ENCODE measurements around the gene CIP2A.
"Not testable (repeated sequence)": the region's sequence is repeated elsewhere in the genome, so short reads cannot be mapped to it uniquely, and the experiment has no call there.

The CIP2A gene

DNA sequence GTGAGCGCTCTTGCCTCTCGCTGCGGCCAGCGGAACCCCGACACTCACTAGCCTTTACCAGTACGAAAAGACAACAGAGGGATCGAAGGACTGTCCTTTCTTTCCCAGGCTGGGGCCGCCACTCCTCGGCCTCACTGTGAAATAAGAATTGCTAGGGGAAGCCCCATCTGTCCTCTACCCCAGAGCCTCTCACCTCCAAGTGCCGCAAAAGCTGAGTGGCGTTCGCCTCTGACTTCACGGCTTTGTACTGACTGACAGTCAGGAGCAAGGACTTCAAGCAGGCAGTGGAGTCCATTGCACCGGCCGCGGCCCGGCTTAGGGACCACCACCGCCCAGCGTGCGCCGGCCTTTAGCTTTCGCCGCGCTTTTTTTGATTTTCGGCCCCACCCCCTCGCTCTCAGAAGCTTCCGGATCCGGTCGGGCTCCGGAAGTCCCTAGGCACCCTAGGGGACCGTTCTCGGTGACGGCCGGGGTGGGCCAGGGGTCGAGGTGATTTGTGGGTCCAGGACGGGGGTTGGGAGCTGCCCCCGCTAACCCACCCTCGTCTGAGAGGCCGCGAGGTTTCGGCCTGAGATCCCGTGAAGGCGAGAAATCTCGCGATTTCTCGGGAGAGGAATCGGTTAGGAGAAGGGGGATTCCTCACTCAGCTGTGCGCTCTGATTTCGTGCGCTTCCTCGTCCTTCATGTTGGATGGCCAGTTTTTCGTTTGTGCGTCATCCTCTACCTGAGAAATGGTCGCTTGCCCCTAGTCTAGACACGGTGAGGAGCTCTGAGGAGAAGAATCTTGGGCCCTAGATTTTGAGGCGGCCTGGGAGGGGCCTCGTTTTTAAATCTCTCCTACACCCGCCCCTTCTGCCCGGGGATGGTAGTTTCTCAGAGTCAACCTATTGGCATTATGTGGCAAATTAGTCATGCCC is at the start of gene CIP2A, which contains the start of gene DZIP3:
Gene CIP2A (minus strand): TSS at position 358 of the 917 bp plus-strand sequence. CDS start 63 bp downstream, at position 295.
Gene DZIP3 (plus strand): TSS at position 642 of the 917 bp plus-strand sequence. CDS start 15,685 bp downstream, outside the sequence.
- DNase-seq (ENCODE audit: low spot score): peak; percentile 68

DNA sequence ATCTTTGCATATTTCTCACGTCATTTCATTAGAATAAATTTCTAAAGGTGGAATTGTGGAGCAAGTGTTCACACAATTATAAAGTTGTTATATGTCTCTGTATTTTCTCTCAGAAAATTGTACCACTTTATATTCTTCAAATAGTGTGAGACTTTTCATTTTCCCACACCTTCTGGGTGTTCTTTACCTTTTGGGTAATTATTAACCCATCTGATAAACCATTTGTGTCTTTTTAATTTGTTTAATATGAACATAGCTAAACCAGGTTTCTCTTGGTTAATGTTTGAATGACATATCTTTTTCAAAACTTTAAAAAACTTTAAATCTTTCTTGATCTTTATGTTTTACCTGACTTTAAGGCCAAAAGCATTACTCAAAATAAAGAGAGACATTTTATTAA is 40.7 kb upstream of the CIP2A start:
- DNase-seq (ENCODE audit: low spot score): no peak

DNA sequence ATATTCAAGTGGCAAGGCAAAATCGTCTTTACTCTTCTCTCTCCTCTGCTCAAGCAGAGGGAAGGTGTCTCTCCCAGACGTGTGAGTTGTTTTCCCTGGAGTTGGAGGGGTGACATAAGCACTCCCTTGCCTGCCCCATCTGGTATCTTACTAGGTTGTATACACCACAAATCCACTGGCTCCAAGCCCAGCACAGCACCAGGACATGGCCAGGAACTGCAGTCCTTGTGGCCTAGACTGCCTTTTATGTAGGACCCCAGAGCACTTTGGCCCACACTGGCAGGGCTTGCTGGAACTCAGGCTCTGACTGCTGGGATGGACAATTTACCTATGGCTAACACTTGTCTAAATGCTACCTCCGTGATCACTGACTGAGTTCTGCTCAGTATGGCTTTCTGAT is 34.3 kb upstream of the CIP2A start:
- DNase-seq (ENCODE audit: low spot score): no peak

DNA sequence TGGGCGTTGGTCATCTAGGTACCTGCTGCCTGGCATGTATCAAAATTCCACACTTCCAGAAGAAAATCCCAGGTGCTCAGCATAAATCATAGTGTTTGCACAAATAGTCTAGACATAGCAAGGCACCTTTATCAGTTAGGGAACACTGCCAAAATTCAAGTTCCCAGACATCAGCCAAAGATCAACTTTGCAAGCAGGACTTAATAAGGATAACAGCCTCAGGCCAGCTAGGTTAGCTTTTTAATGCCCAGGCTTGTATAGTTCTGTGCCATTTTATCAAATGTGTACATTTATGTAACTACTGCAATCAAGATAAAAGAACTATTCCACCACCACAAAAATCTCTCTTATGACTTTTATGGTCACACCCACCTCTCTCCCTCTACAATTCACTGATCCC is 31.0 kb upstream of the CIP2A start:
- no peak for DNase-seq (ENCODE audit: low spot score)

DNA sequence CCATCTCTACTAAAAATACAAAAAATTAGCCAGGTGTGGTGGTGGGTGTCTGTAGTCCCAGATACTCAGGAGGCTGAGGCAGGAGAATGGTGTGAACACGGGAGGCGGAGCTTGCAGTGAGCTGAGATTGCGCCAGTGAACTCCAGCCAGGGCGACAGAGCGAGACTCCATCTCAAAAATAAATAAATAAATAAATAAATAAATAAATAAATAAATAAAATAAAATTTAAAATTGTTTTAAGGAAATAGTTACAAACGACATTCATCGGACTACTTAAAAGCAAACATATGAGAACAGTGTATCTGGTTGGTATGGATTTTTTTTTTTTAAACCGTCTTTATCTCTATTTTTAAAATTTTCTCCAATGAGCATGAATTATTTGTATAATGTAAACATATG is 26.9 kb upstream of the CIP2A start:
- not testable (repeated sequence) for DNase-seq (ENCODE audit: low spot score)

DNA sequence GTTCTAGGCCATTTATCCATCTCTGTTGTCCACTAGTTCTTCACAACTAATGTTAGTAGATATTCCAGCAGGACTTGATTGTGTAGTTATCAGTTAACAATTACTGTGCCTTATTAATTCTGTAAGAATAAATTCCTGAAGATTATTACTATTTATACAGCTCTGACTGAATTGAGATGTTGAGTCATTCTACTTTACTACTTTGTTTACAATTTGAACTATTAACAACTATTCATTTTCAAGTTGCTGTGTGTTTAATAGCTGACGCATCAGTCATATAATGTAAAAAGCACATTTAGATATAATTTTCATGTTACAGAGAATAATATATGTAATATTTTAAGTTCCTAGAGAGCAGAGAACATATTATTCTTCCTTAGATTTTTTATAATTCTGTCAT is 21.4 kb upstream of the CIP2A start:
- no peak for DNase-seq (ENCODE audit: low spot score)

DNA sequence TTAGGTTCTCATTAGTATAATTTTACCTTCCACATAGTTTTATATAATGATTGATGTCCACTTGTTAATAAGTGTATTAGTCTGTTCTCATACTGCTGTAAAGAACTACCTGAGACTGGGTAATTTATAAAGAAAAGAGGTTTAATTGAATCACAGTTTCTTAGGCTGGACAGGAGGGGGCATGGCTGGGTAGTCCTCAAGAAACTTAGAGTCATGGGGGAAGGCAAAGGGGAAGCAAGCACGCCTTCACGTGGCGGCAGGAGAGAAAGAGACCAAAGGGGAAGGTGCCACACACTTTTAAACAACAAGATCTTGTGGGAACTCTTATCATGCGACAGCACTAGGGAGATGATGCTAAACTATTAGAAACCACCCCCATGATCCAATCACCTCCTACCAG is 19.5 kb upstream of the CIP2A start:
- DNase-seq (ENCODE audit: low spot score): no peak

DNA sequence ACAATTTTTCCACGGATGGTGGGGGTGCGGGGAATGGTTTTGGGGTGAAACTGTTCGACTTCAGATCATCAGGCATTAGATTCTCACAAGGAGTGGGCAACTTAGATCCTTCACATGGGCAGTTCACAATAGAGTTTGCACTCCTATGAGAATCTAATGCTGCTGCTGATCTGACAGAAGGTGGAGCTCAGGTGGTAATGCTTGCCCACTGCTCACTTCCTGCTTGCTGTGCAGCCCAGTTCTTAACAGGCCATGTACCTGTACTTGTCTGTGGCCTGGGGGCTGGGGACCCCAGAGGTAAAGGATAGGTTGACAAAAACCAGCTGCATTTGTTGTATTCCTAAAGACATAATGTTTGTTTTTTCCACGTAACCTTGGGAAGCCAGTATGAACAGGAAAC is 16.3 kb upstream of the CIP2A start:
- DNase-seq (ENCODE audit: low spot score): peak; percentile 15

DNA sequence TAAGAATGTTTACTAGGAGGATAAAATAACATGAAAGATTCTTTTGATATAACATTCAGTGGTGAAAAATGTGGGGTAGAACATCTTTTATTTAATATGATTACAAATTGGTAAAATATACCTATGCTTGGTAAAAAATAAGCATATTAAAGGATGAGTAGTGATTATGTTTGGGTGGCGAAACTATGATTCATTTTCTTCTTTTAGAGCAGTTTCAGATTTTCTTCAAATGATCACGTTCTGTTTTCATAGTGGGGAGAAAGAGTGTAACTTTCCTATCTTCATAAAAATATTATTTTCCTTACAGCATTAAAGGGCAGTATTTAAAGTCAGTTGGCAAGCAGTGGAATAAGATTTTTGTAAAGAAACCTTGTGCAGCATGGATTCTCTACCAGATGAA is 15.8 kb upstream of the CIP2A start:
- no peak for DNase-seq (ENCODE audit: low spot score)

DNA sequence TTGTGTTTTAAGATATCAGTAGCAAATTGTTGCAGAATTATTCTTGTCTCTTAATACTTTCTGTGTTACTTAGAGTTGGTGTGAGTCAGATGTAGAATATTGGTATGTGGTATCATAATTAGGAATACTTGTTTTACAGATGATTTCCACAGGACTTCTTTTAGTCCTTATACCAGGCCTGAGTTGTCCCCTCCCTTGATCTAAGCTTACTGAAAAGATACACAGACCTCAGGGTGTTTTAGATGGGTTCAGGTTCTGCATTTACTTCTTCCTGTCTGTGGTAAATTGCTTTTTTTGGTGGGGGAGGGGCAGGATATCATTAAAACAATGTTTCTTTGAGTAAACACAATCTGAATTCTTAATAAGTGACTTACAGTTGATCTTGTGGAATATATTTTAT is 14.5 kb upstream of the CIP2A start:
- peak; percentile 59 for DNase-seq (ENCODE audit: low spot score)

DNA sequence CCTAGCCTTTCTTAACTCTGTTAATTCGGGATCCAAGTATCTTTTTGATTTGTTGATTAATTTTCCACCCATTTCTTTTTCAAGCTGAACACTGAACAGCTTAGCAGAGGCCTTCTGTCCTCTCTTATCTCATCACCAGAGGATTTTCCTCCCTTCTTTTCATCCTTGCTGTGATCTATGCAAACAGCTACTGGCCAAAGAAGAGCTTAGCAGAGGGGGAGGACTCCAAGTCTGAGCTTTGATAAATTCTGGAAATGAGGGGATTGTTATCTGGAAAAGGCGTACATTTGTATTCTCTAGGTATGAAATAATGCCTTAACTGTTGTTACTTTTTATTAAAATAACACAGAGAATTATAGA is 13.7 kb upstream of the CIP2A start:
- no peak for DNase-seq (ENCODE audit: low spot score)

DNA sequence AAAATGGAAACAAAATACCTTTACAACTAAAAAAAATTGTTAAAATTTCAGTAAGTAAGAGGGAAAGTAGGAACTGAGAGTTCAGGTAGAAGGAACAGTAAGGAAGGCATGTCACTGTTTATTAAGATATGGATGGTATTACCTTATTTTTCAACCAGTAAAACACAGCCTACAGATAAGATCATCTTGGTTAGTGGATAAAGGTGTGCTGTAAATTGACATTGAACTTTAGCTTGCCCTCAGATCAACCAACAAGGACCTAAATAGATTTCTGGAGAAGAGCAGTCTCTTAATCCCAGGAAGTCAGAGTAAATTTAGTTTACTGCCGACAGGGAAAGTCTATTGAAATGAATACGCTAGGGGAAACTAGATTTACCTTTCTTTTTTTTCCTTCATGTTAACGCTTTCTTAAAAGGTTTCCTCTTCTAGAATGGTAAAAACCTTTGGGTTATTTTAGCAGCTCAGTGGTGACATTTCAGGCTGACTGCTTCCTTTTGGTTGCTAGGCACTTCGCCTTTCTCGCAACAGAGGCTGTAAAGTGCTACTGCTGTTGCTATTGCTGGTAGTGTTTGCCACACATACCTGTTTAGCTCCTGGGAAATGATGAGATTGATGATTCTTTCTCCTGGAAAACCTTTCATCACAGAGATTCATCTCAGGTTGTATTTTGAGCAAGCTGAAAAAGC is 13.2 kb upstream of the CIP2A start:
- peak; percentile 62 for DNase-seq (ENCODE audit: low spot score)

DNA sequence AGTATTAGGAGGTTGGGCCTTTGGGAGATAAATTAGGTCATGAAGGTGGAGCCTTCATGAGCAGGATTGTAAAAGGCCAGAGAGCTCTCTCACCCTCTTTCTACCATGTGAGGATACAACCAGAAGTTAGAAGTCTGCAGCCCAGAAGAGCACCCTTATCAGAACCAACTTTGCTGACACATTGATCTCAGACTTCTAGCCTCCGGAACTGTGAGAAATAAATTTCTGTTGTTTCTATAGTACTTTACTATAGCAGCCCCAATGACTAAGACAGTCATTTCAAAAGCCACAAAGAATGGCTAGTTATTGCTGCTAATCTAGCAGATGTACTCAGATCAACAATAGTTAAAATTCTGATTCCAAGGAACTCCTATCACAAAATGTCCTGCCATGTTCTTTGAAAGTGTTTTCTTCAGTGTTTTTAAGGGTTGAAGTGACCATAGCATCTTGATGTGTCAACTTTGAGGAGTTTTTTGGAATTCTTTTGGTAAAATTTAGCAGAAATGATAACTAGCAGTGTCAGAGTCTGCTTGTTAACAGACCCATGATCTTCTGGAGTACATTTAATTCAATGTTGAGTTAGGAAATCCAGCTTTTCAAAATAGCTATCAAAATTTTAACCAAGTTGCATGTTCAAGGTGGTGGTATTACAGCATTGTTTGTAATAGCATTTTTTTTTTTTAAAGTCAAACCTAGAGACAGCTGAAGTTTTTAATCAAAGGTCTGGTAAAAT is 10.6 kb upstream of the CIP2A start:
- DNase-seq (ENCODE audit: low spot score): no peak

DNA sequence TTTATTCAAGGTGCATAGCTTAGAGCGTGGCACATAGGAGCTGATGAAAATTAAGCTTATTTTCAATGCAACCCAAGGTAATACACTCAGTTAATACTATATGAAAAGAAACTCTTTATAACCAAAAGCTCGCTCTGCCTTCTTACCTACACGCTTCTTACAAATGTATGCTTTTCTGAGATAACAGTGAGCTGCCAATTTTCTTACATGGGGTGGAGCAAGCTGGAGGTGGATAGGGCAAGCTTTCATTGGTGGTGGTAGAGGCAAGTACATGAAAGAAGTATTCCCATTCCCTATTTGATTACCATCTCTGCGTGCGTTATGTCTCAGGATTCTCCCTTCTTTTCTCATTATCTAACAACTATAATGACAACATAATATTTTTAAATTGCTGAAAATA is 9.1 kb upstream of the CIP2A start:
- DNase-seq (ENCODE audit: low spot score): no peak

DNA sequence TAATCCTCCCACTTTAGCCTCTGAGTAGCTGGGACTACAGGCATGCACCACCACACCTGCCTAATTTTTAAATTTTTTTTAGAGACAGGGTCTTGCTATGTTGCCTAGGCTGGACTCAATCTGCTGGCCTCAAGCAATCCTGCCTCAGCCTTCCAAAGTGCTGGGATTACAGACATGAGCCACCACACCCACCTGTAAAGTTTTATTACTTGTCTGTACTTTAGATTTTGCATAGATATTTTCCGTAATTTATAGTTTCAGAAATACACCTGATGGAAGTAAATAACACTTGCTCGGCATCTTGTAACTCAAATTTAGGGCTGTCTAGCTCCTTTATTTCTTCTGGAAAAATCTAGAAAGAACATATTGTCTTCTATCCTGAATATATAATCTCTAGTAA is 6.1 kb upstream of the CIP2A start:
- DNase-seq (ENCODE audit: low spot score): no peak

DNA sequence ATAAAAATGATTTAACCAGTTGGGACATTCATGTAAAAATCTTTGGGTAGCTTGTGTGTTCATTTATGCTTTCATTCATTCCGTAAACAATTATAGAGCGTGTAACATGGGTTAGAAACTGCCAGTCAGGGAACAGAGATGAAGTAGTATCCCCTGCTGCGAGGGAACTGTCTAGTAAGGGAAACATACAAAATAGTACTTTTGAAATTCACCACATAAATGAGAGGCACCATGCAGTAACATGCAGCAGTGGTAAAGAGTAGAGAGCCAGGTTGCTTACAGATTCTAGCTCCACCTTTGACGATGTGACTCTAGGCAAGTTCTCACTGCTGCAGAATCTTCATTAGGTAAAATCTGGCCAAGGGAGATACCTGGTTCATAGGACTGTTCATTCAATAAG is 1.2 kb upstream of the CIP2A start:
- peak; percentile 8 for DNase-seq (ENCODE audit: low spot score)

DNA sequence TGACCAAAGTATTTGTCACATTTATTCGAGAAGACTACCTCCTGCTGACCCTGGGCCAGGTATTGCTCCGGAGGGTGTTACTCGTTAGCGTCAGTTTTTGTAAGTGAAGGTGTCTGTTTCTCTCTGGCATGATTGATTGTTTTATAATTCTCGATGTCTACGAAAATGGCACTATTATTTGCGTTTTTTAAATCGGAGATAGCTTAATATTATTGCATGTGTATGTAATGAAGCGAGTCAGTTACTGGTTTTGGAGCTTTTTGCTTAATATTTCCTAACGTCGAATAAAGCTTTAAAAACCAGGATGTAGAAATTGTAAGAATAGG is 723 bp upstream of the CIP2A start:
- DNase-seq (ENCODE audit: low spot score): no peak

DNA sequence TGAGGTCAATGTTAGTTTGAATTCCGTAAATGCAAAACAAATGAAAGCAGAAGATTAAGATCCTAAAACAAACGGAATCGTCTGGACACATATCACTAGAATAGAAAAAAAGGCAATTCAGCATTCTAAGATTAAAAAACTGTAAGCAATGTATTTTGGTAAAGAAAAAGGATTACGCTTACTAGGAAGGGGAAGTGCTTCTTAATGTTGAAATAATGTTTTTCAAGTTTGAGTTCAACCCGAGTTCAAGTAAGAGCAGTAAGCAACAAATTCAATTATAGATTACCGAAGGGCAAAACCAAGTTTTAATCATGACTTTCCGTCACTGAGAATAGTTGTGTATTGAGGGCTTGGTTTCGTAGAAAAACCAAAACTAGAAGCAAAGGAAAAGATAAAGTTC is 637 bp downstream of the CIP2A start:
- no peak for DNase-seq (ENCODE audit: low spot score)

DNA sequence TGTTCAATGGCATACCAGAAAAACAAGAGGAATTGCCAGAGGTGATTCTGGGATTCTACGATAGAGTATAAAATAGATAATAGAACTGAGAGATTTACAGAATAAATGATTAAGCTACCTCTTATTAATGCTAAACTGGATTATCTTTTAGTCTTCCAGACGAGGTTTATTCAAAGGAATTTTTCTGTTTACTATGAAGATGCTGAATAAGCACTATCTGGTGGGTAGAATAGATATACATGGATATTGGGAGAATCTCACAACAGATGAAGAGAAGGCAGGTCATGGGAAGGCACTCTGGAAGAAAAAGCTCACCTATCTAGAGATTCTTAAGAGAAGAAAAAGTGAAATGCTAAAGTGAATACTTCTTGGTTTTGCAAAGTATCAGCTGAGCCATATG is 11.2 kb downstream of the CIP2A start:
- DNase-seq (ENCODE audit: low spot score): no peak

DNA sequence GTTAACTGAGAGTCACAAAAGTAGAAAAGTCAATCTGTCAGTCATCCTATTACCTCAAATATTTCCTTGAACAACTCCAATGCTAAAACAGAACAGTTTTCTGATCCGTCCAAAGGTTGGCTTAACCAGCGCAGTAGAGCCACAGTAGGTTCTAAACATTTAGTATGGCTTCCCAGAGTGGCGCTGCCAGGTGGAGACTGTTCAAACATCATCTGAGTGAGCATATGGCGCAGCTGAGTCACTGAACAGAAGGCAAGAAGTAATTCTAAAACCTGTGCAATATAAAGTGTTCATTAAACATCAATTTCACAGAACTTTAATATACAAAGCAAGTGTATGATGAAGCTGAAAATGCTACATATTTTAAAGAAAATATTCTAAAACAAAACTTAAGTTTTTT is 19.9 kb downstream of the CIP2A start:
- DNase-seq (ENCODE audit: low spot score): no peak

DNA sequence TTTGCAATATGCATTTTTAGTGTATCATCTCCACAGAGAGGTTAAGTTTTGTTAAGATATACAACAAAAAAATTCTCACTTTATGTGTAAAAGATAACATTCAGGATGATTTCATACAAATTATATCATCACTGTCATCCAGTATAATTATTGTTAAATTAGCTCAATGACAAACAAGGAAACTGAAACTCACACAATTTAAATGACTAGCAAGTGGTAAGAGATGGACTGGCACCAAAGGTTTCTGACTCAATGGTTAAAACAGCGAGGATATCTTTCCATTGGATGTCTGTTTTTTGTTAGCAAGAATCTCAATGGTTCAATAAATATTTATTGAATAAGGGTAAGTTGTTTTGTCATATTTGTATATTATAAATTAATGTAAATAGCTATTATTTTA is 22.6 kb downstream of the CIP2A start:
- DNase-seq (ENCODE audit: low spot score): no peak

DNA sequence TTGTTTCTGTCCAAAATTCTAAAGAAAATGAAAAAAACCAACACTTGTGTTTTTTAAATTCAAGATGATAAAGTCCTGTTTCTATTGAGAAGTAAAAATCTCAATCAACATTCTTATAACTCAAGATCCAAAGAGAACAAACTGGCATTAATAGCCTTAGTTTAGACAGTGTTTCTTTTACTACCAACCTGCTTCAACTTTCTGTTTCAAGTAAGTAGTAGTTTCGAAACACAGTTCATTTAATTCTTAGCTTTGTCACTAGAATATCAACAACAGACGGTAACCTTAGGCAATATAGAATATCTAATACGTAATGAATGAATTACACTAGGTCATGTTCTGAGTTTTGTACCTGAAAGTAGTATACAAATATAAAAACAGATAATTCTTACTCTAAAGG is 23.7 kb downstream of the CIP2A start:
- DNase-seq (ENCODE audit: low spot score): no peak

DNA sequence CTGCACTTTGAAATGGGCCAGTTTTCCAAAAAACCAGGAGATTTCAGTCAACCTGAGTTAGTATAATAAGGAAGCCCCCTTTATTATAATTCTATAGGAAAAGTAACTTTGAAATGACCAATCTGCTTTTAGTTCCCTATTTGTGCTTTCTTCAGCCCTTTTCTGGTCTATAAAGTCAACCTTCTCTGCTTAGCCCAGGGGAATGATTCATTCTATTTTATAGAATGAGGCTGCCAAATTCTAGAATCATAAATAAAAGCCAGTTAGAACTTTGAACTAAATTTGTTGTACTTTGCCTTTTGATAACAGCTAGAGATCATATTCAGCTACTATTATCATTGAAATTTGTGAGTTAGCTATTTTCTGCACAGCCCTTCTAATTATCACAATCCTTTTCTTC is 24.7 kb downstream of the CIP2A start:
- DNase-seq (ENCODE audit: low spot score): no peak
